GM12891 (cell line): Measurements from ENCODE around the gene RAB11FIP3.
"Not testable (repeated sequence)": the region's sequence is repeated elsewhere in the genome, so short reads cannot be mapped to it uniquely, and the experiment has no call there.

Experiments
- DNase-seq: peaks from one replicate; pipeline ENCODE4 v3.0.0; 2011; ENCODE audit warnings: low spot score; ENCODE audit not compliant: insufficient read length
- FAIRE-seq: peaks from 2 replicates; lab custom pipeline; 2011; peaks lifted over from hg19 to GRCh38; lab: Jason Lieb, UNC
- PAX5 ChIP-seq: IDR thresholded peaks from 2 replicates; pipeline ENCODE4 v1.6.1; 2011; ENCODE audit warnings: low read length, moderate library complexity, mild to moderate bottlenecking; ENCODE audit not compliant: insufficient read depth, severe bottlenecking
- POLR2A ChIP-seq: IDR thresholded peaks from 2 replicates; pipeline ENCODE4 v1.6.1; 2011; ENCODE audit warnings: low read depth, low read length, control low read depth
- POLR2AphosphoS5 ChIP-seq: IDR thresholded peaks from 2 replicates; pipeline ENCODE4 v1.6.1; 2011; ENCODE audit warnings: low read depth, low read length, control low read depth
- POU2F2 ChIP-seq: IDR thresholded peaks from 2 replicates; pipeline ENCODE4 v1.6.1; 2011; ENCODE audit warnings: low read depth, mild to moderate bottlenecking, control low read depth, low read length, moderate library complexity
- SPI1 ChIP-seq: IDR thresholded peaks from 2 replicates; pipeline ENCODE4 v1.6.1; 2011; ENCODE audit warnings: low read depth, low read length, control low read depth
- TAF1 ChIP-seq: IDR thresholded peaks from 2 replicates; pipeline ENCODE4 v1.6.1; 2011; ENCODE audit warnings: low read depth, low read length, control low read depth

RAB11FIP3 gene

DNA sequence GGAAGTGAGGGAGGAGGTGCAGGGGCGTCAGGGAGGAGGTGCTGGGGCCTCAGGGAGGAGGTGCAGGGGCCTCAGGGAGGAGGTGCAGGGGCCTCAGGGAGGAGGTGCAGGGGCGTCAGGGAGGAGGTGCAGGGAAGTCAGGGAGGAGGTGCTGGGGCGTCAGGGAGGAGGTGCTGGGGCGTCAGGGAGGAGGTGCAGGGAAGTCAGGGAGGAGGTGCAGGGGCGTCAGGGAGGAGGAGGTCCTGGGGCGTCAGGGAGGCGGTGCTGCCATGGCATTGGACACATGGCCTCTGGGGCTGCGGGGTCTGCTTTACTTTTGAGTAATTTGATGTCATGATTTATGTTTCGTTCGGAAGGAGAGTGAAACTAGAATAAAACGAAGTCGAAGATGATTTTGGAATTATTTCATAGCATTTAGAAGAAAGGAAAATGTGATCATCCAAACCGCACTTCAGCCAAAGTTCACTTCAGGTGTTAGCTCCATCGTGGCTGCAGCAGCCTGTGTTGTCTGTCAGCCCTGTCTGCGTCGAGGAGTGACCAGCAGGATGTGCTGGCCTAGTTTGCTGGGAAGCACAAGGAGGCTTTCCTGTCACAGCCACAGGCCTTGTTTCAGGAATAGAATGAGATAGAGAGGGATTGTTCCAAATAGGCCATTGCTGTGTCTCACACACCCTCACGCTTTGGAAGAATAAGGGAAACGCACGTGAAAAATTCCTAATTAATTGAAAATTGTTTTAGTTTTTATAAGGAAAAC is 42.8 kb downstream of the RAB11FIP3 start:
- no peak for DNase-seq
- TF ChIP-seq TAF1, result no peak
- TF ChIP-seq SPI1, result no peak
- no peak for TF ChIP-seq POLR2A
- TF ChIP-seq PAX5, result no peak
- TF ChIP-seq POU2F2, result no peak
- TF ChIP-seq POLR2AphosphoS5, result no peak
- FAIRE-seq, result no peak

- not testable (repeated sequence) for FAIRE-seq, DNase-seq
Measured at GRCh38 chr16:469459-469858, 44.0 kb downstream of the RAB11FIP3 start.

- TF ChIP-seq POU2F2 (no peak), TAF1 (no peak), POLR2A (no peak)
- FAIRE-seq (no peak), DNase-seq (no peak)
Measured at GRCh38 chr16:470418-470817, 45.0 kb downstream of the RAB11FIP3 start.

DNA sequence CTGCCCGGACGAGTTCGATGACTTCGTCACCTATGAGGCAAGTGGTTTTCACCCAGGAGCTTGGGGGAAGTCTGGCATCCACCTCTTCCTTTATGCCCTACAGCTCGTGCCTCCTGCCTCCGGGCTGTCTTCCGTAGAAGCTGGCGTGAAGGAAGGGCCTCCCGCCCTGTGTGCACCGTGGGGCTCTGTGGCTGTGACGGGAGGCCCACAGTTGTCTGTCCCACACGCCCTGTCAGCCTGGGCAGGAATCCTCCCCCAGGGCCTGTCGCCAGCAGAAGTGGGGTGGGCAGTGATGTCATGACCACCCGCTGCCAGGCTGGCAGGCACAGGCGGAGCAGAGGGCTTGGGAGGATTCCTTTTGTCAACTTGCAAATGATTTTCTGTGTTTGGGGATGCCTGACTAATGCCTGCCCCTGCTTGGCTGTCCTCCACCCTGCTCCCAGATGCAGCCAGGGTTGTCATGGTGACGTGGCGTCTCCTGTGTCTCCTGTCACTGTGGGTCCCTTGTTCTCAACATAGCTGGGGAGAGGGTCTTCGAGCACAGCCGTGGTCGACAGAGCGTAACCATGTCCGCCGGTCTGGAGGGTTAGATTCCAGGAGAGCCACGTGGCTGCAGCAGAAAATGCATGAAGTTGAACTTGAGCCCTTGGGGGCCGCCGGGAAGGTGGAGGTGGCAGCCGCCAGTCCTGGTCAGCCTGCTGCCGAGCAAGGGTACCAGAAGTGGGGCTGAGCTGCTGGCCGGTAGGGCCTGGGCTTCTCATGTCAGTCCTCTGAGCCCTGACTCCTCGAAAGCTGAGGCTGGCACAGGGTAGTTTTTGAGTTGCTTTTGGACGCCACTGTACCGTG is 46.1 kb downstream of the RAB11FIP3 start:
- DNase-seq, result no peak
- TF ChIP-seq POLR2A, result no peak
- TF ChIP-seq SPI1, result no peak
- TF ChIP-seq PAX5, result no peak
- TF ChIP-seq POLR2AphosphoS5, result no peak
- TF ChIP-seq TAF1, result no peak
- TF ChIP-seq POU2F2, result no peak
- FAIRE-seq, result no peak

GRCh38 chr16:472199-472504 is 46.7 kb downstream of the RAB11FIP3 start:
- TF ChIP-seq POLR2AphosphoS5 (no peak), PAX5 (no peak), POLR2A (no peak), TAF1 (no peak), POU2F2 (no peak), SPI1 (no peak)
- FAIRE-seq (no peak), DNase-seq (no peak)

DNA sequence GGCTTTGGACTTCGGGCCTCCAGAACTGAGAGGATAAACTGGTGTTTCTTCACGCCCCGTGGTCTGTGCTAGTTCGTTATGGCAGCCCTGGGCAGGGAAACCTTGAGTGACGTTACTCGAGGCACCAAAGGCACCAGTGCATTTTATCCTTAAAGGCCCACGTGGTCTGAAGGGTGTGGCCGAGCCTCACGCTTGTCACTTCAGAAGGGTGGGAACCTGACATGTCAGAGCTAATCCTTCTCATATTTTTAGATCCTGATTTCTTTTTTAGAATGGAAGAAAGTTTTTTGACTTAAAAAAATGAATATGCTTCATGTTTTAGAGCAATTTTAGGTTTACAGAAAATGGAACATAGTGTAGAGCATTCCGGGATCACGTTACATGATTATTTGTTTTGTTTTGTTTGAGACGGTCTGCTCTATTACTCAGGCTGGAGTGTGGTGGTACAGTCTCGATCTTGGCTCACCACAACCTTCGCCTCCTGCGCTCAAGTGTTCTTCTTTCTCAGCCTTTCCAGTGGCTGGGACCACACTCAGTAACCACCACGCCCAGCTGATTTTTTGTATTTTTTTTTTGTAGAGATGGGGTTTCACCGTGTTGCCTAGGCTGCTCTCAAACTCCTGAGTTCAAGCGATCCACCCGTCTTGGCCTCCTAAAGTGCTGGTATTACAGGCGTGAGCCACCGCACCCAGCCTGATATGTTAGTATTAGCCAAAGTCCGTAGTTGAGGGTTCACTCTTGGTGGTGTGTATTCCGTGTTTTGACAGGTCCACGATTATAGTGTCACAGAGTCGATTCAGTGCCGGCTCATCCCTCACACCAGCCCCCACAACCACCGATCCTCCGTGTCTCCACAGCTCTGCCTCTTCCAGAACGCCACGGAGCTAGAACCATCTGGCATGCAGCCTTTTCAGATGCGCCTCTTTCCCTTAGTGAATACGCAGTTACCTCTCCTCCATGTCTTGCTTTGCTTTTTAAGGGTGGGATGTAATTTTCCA is 47.9 kb downstream of the RAB11FIP3 start:
- DNase-seq, result no peak
- no peak for TF ChIP-seq POLR2AphosphoS5
- no peak for TF ChIP-seq PAX5
- no peak for FAIRE-seq

DNA sequence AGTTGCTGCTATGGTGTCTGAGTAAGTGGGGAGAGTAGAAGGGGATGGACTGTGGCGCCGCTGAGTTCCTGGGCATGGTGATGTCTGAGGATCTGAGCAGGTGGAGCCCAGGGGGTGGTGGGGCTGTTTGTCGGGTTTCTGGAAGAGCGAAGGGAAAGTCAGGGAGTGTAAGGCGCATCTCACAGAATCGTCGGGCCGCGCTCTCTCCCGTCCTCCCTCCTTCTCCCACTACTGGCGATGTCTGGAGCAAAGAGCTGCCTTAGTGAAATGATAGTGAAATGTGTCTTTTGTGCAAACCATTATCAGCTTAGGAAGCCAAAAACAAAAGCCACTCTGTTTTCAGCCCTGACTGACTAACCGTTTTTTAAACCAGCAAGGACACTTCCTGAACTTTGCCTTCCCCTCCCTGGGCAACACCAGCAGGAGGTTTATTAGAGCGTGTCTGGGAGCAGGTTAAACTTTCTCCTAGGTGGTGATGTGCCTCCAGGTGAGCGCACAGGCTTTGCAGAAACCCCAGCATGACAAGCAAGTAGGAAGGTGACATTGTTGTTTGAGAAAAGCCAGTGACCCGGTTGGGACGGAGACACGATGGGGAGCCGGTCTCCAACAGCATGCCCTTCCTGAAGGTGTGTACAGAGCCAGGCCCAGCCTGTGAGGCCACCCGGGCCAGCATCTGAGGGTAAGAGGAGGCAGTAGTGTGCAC is 49.1 kb downstream of the RAB11FIP3 start:
- TF ChIP-seq SPI1, result no peak
- no peak for TF ChIP-seq PAX5
- no peak for TF ChIP-seq POLR2A
- no peak for TF ChIP-seq TAF1
- TF ChIP-seq POLR2AphosphoS5, result no peak
- TF ChIP-seq POU2F2, result no peak
- no peak for FAIRE-seq
- DNase-seq, result no peak

- FAIRE-seq, result no peak
- TF ChIP-seq SPI1 (no peak), POU2F2 (no peak), POLR2AphosphoS5 (no peak), POLR2A (no peak), PAX5 (no peak), TAF1 (no peak)
- no peak for DNase-seq
Measured at GRCh38 chr16:476039-476438, 50.6 kb downstream of the RAB11FIP3 start.

- DNase-seq, result no peak
Measured at GRCh38 chr16:477301-478157, 52.1 kb downstream of the RAB11FIP3 start.

DNA sequence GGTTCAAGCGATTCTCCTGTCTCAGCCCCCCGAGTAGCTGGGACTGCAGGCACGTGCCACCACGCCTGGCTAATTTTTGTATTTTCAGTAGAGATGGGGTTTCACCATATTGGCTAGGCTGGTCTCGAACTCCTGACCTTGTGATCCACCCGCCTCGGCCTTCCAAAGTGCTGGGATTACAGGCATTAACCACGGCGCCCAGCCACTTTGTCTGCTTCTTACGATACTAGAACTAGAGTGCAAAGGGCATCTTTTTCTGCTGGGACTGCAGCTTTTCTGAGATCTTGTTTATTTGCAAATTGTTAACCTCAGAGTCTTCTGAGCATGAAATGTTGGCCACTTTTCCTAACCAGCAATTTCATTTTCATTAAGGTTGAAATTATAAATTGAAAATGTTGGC is 52.8 kb downstream of the RAB11FIP3 start:
- DNase-seq, FAIRE-seq: not testable (repeated sequence)

More at GRCh38 chr16:477301-478157, 52.1 kb downstream of the RAB11FIP3 start:
- FAIRE-seq, result no peak
- TF ChIP-seq POLR2A (no peak), POLR2AphosphoS5 (no peak), PAX5 (no peak), POU2F2 (no peak), TAF1 (no peak), SPI1 (no peak)
